GM18511 (cell line): ENCODE data around the gene MYL12B.
"Not testable (repeated sequence)": the region's sequence is repeated elsewhere in the genome, so short reads cannot be mapped to it uniquely, and the experiment has no call there.

ENCODE experiments used
- ATAC-seq: cut with Tn5 transposase; IDR thresholded peaks from one replicate; pipeline ENCODE4 v1.9.1; 2021; ENCODE audit warnings: mild to moderate bottlenecking, moderate library complexity; ENCODE audit not compliant: unreplicated experiment

The MYL12B gene

GRCh38 chr18:3294435-3295080 lies 32.6 kb downstream of the MYL12B start:
- no peak for ATAC-seq

- peak; percentile 100 for ATAC-seq
Observed at GRCh38 chr18:3297025-3297984, 35.4 kb downstream of the MYL12B start.

GRCh38 chr18:3304832-3305231 lies 42.9 kb downstream of the MYL12B start:
- ATAC-seq, result no peak

GRCh38 chr18:3305354-3305762 lies 43.4 kb downstream of the MYL12B start:
- ATAC-seq, result no peak

- no peak for ATAC-seq
Observed at GRCh38 chr18:3305933-3306332, 44.0 kb downstream of the MYL12B start.

GRCh38 chr18:3306391-3306790 lies 44.5 kb downstream of the MYL12B start:
- no peak for ATAC-seq

- no peak for ATAC-seq
Observed at GRCh38 chr18:3313685-3314084, 51.8 kb downstream of the MYL12B start.

GRCh38 chr18:3315344-3315743 lies 53.4 kb downstream of the MYL12B start:
- not testable (repeated sequence) for ATAC-seq

- no peak for ATAC-seq
Observed at GRCh38 chr18:3319399-3319798, 57.5 kb downstream of the MYL12B start.

GRCh38 chr18:3319894-3320454 lies 58.0 kb downstream of the MYL12B start:
- ATAC-seq, result no peak

- no peak for ATAC-seq
Observed at GRCh38 chr18:3321133-3321812, 59.3 kb downstream of the MYL12B start.

- ATAC-seq, result no peak
Observed at GRCh38 chr18:3323900-3324299, 62.0 kb downstream of the MYL12B start.
